HepG2 (cell line): Measurements from ENCODE around the gene RHD.
"Not testable (repeated sequence)": the region's sequence is repeated elsewhere in the genome, so short reads cannot be mapped to it uniquely, and the experiment has no call there.

Experiments used
- CEBPB ChIP-seq: IDR thresholded peaks from 2 replicates; pipeline ENCODE4 v1.6.1; 2011; ENCODE audit warnings: low read depth, low read length, improper control_type of control experiment, borderline replicate concordance
- CTCF ChIP-seq: sonication (generic); formaldehyde crosslinking; IDR thresholded peaks from 2 replicates; pipeline ENCODE4 v1.5.0; 2020; ENCODE audit warnings: mild to moderate bottlenecking, missing genetic modification reagents, moderate library complexity
- EP300 ChIP-seq, 3 experiments: sonication (generic) in 1 of 3; formaldehyde crosslinking in 1 of 3; IDR thresholded peaks; 2 replicates each; pipeline versions ENCODE4 v1.5.1 to v1.6.1; 2011 to 2020; ENCODE audit warnings: low read depth in 2 of 3, low read length in 2 of 3, borderline replicate concordance in 1 of 3, improper control_type of control experiment in 1 of 3, mild to moderate bottlenecking in 1 of 3, missing genetic modification reagents in 1 of 3, moderate library complexity in 1 of 3
- ESRRA ChIP-seq: sonication (generic); formaldehyde crosslinking; IDR thresholded peaks from 2 replicates; pipeline ENCODE4 v1.5.1; 2020; ENCODE audit warnings: mild to moderate bottlenecking, low read depth, missing genetic modification reagents
- GLI4 ChIP-seq: sonication (generic); formaldehyde crosslinking; IDR thresholded peaks from 2 replicates; pipeline ENCODE4 v1.5.1; 2020; ENCODE audit warnings: missing genetic modification reagents, mild to moderate bottlenecking, moderate library complexity, borderline replicate concordance
- MAFG ChIP-seq: sonication (generic); formaldehyde crosslinking; IDR thresholded peaks from 2 replicates; pipeline ENCODE4 v1.5.1; 2020; ENCODE audit warnings: mild to moderate bottlenecking, missing genetic modification reagents
- NFYB ChIP-seq: sonication (generic); formaldehyde crosslinking; IDR thresholded peaks from 2 replicates; pipeline ENCODE4 v1.4.0; 2020; ENCODE audit warnings: missing genetic modification reagents
- POLR2A ChIP-seq, 2 experiments: IDR thresholded peaks; 2 replicates each; pipeline ENCODE4 v1.6.1; 2011; ENCODE audit warnings: low read depth in 2 of 2, low read length in 2 of 2, mild to moderate bottlenecking in 1 of 2, moderate library complexity in 1 of 2; ENCODE audit not compliant: insufficient read depth in 1 of 2
- POLR2AphosphoS5 ChIP-seq: IDR thresholded peaks from 2 replicates; pipeline ENCODE4 v1.6.1; 2012; ENCODE audit warnings: low read depth, low read length
- REPIN1 ChIP-seq: sonication (generic); formaldehyde crosslinking; IDR thresholded peaks from 2 replicates; pipeline ENCODE4 v1.8.0; 2022; ENCODE audit warnings: missing genetic modification reagents, low read depth, mild to moderate bottlenecking, borderline replicate concordance
- TOE1 ChIP-seq: sonication (generic); formaldehyde crosslinking; IDR thresholded peaks from 2 replicates; pipeline ENCODE4 v1.4.0; 2020; ENCODE audit warnings: mild to moderate bottlenecking, missing genetic modification reagents
- ZNF24 ChIP-seq: fragments of 450-650 bp; IDR thresholded peaks from 2 replicates; pipeline ENCODE4 v1.6.1; 2017; ENCODE audit warnings: antibody characterized with exemption, mild to moderate bottlenecking
- ZNF768 ChIP-seq: sonication (generic); formaldehyde crosslinking; IDR thresholded peaks from 2 replicates; pipeline ENCODE4 v1.4.0; 2020; ENCODE audit warnings: missing genetic modification reagents
- ZSCAN31 ChIP-seq: sonication (generic); formaldehyde crosslinking; IDR thresholded peaks from 2 replicates; pipeline ENCODE4 v1.5.0; 2020; ENCODE audit warnings: low read depth, mild to moderate bottlenecking, missing genetic modification reagents

GRCh38 chr1:25268143-25268760, 4.1 kb upstream of the RHD start:
- TF ChIP-seq ZNF24; NFYB (CRISPR knock-in tag); EP300 (IDR thresholded peaks at IDR 0.05; ENCODE audit: low read depth in 2 of 2, low read length in 2 of 2); EP300 (CRISPR knock-in tag; IDR thresholded peaks at IDR 0.05; ENCODE audit: borderline replicate concordance); MAFG (CRISPR knock-in tag); POLR2AphosphoS5; REPIN1 (CRISPR knock-in tag); TOE1 (CRISPR knock-in tag); GLI4 (CRISPR knock-in tag); ZSCAN31 (CRISPR knock-in tag); CEBPB; ZNF768 (CRISPR knock-in tag); ESRRA; POLR2A (IDR thresholded peaks at IDR 0.05; ENCODE audit: insufficient read depth in 1 of 2, low read depth in 2 of 2, low read length in 2 of 2); CTCF (CRISPR knock-in tag): not testable (repeated sequence)
